ENCODE results near the gene SMIM23.

DNA sequence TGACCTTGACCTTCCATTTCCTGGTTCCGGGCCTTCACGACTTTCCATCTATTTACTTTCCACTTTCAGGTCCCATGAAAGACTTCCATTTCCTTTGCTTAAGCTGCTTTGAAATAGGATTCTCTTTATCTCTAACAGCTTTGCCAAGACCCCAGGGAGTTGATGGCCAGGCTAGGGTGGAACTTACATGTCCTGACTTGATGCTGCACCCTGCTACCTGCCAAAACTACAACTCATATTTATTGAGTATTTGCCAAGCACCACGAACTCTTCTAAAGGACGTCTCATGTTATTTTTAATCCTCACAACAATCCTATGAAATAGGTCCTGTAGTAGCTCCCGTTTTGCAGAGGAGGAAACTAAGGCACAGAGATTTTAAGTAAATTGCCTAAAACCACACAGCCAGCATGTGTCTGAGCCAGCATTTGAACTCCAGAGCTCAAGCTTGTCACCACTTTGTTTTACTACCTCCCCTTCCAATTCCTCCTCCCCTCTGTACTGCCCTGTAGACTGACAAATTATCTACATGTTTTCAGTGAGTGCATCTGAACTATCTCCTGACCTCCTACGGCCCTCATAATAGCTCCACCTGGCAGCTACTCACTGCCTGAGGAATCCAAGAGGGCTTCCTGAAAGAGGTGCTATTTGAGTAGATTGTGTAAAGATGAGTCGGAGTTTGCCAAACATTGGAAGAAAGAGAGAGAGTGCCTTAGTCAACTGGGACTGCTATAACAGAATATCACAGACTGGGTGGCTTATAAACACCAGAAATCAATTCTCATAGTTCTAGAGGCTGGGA, 38.4 kb upstream of the SMIM23 start:
- TF ChIP-seq, protein P1, sequence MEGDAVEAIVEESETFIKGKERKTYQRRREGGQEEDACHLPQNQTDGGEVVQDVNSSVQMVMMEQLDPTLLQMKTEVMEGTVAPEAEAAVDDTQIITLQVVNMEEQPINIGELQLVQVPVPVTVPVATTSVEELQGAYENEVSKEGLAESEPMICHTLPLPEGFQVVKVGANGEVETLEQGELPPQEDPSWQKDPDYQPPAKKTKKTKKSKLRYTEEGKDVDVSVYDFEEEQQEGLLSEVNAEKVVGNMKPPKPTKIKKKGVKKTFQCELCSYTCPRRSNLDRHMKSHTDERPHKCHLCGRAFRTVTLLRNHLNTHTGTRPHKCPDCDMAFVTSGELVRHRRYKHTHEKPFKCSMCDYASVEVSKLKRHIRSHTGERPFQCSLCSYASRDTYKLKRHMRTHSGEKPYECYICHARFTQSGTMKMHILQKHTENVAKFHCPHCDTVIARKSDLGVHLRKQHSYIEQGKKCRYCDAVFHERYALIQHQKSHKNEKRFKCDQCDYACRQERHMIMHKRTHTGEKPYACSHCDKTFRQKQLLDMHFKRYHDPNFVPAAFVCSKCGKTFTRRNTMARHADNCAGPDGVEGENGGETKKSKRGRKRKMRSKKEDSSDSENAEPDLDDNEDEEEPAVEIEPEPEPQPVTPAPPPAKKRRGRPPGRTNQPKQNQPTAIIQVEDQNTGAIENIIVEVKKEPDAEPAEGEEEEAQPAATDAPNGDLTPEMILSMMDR (IDR thresholded peaks at IDR 0.05) = no peak
- no peak for TF ChIP-seq POLR2A (IDR thresholded peaks at IDR 0.05)
- no peak for TF ChIP-seq POLR2AphosphoS5 (IDR thresholded peaks at IDR 0.05)

Data from breast epithelium (tissue), 3 donors.